Loucy (cell line): ENCODE data around the gene CLIC2.
"Not testable (repeated sequence)": the region's sequence is repeated elsewhere in the genome, so short reads cannot be mapped to it uniquely, and the experiment has no call there.

Experiments
- EZH2phosphoT487 ChIP-seq: fragments of 200-600 bp; IDR thresholded peaks from 2 replicates; pipeline ENCODE4 v1.6.1; 2018; ENCODE audit warnings: antibody characterized with exemption, mild to moderate bottlenecking, moderate library complexity, borderline replicate concordance
- TF ChIP-seq, protein P1 (sequence below): fragments of 200-600 bp; sonication (generic); conservative IDR thresholded peaks from 2 replicates; pipeline ENCODE4 v1.5.1; 2014; ENCODE audit warnings: mild to moderate bottlenecking, antibody characterized with exemption, low read length

DNA sequence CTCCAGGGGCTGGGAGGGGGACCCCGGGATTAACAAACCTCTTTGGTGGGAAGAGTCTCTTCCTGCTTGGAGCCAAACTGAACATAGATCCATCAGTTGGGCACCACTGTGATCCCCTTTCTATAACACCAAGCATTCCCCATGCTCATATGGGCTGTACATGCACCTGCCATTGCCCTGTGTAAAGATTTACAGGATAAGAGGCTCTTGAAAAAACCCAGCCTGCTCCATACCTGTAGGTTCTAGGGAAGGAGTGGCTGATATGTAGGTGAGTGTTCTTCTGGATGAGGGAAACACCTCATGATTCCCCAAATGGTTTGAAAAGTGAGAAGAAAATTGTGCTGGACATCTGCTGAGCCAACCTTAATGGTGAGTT, 911 bp upstream of the CLIC2 start:
- TF ChIP-seq EZH2phosphoT487, result not testable (repeated sequence)
- TF ChIP-seq, protein P1, sequence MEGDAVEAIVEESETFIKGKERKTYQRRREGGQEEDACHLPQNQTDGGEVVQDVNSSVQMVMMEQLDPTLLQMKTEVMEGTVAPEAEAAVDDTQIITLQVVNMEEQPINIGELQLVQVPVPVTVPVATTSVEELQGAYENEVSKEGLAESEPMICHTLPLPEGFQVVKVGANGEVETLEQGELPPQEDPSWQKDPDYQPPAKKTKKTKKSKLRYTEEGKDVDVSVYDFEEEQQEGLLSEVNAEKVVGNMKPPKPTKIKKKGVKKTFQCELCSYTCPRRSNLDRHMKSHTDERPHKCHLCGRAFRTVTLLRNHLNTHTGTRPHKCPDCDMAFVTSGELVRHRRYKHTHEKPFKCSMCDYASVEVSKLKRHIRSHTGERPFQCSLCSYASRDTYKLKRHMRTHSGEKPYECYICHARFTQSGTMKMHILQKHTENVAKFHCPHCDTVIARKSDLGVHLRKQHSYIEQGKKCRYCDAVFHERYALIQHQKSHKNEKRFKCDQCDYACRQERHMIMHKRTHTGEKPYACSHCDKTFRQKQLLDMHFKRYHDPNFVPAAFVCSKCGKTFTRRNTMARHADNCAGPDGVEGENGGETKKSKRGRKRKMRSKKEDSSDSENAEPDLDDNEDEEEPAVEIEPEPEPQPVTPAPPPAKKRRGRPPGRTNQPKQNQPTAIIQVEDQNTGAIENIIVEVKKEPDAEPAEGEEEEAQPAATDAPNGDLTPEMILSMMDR, result not testable (repeated sequence)
